NCI-H1436 (cell line): Measurements from ENCODE around the gene OR13C2.
"Not testable (repeated sequence)": the region's sequence is repeated elsewhere in the genome, so short reads cannot be mapped to it uniquely, and the experiment has no call there.

ENCODE experiments used
- DNase-seq: peaks from one replicate; lab custom pipeline; 2025; lab: John Stamatoyannopoulos, UW

OR13C2 gene, protein sequence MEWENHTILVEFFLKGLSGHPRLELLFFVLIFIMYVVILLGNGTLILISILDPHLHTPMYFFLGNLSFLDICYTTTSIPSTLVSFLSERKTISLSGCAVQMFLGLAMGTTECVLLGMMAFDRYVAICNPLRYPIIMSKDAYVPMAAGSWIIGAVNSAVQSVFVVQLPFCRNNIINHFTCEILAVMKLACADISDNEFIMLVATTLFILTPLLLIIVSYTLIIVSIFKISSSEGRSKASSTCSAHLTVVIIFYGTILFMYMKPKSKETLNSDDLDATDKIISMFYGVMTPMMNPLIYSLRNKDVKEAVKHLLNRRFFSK

DNA sequence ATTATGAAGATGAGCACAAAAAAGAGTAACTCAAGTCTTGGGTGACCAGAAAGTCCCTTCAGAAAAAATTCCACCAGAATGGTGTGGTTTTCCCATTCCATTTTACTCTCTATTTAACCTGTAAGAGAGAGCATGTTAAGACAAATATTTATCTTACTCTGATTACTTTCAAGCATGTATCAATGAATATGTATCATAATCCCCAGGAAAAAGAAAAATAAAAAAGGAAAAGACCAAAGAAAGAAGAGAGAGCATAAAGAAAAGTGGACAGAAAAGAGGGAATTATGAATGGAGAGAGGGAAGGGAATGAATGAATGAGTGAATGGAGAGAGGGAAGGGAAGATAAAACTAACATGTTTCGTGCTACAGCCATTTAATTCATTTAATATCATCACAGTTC lies at the start of gene OR13C2:
TSS of gene OR13C2 (minus strand) at position 101 of the 400 bp plus-strand sequence. CDS start at position 101, 0 bp downstream.
- not testable (repeated sequence) for DNase-seq

DNA sequence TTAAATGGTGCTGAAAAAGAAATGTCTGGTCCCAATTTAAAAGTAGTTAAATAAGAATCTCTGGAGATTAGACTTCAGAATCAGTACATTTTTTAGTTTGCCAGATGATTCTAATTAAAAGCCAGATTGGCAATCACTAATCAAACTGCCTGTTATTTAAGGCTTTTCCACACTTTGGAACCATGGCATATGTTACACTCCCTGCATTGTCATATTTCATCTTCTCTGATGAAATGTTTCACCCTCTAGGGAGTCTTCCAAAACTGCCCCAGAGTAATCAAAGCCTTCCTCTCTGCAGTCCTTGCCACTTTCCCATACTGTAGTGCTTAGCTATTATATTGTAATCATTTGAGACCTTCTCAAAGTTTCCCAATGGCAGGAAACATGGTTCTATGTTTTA lies 30.0 kb upstream of the OR13C2 start:
- DNase-seq: no peak

- no peak for DNase-seq
These were observed 28.6 kb upstream of the OR13C2 start for GRCh38 chr9:104633976-104634520.

- DNase-seq: not testable (repeated sequence)
These were observed 20.5 kb upstream of the OR13C2 start for GRCh38 chr9:104625964-104626363.

DNA sequence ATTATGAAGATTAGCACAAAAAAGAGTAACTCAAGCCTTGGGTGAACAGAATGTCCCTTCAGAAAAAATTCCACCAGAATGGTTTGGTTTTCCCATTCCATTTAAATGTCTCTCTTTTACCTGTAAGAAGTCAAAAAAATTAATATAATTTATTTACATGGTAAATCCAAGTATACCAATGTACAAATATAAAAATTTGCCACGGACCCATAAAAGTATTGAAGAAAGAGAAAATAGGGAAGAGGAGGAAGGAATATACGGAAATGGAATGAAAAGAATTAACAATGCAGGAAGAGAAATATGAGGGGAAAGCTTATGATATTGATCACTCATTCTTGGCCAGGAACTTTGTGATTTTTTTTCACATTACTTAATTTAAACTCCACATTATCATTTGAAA lies 12.7 kb upstream of the OR13C2 start, which contains the start of gene OR13C9:
TSS of gene OR13C9 (minus strand) at position 101 of the 400 bp plus-strand sequence. CDS start at position 101, 0 bp downstream.
- DNase-seq: no peak

- DNase-seq: no peak
These were observed 12.0 kb upstream of the OR13C2 start for GRCh38 chr9:104617418-104617817.

DNA sequence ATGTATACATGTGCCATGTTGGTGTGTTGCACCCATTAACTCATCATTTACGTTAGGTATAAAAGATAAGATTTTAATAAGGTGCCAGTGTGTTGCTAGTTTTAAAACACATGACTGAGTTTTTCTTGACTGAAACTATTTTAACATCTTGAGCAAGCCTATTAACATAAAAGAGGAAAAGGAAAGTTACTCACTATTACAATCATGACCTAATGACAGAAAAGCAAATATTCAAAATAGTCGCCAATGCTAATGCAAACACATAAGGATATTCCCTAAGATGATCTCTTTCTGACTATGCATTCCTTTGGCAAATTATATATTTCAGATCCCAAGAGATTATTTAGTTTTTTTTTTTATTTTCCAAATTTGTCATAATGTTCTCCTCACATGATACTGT lies 5.8 kb upstream of the OR13C2 start:
- no peak for DNase-seq

DNA sequence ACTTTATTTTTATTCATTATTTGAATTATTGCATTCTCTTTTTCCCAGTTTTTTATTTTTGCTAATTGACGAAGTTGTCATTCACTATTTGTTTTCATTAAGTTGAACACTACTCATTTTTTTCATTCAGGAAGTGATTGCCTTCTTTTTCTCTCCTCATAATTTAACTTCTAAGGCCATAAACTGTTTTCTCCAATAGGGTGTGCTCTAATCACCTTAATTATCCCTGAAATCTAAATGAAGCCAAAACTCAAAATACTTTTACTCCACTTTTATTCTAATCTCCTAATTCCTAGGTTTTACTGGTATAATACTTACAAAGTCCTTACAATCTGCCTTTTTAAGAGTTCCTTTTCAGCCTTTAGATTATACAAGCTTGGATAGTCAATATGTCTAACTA lies 2.9 kb upstream of the OR13C2 start:
- no peak for DNase-seq

DNA sequence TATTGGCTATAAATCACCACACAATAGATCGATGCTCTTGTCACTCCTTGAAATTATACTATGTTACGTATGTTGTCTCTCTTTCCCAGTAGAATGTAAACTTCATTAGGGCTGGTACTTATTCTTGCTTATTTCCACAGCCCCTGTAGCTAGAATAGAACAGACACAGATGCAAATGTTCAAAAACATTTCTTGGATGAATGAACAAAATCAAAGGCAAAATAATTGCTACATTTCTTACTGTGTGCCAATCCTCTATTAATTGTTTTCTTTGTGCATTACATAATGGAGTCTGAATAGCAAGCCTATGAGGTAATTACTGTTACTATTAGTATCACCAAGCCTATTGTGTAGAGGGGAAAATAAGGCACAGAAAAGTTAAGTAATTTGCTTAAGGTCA lies 725 bp upstream of the OR13C2 start:
- DNase-seq: peak; percentile 14

- no peak for DNase-seq
These were observed 626 bp downstream of the OR13C2 start for GRCh38 chr9:104604801-104605200.

GRCh38 chr9:104599313-104599712 lies 6.1 kb downstream of the OR13C2 start, which contains the start of gene OR13C5:
OR13C5 (minus strand) TSS chr9:104599413; CDS start chr9:104599413, 0 bp downstream.
- not testable (repeated sequence) for DNase-seq

DNA sequence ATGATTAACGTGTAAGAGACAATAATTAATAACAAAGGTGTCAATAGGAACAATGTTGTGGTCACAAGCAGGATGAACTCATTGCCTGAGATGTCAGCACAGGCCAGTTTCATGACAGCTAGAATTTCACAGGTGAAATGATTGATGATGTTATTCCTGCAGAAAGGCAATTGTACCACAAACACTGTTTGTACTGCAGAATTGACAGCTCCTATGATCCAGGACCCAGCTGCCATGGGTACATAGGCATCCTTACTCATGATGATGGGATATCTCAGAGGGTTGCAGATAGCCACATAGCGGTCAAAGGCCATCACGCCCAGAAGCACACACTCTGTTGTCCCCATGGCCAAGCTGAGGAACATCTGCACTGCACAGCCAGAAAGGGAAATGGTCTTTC lies 6.7 kb downstream of the OR13C2 start:
- not testable (repeated sequence) for DNase-seq

DNA sequence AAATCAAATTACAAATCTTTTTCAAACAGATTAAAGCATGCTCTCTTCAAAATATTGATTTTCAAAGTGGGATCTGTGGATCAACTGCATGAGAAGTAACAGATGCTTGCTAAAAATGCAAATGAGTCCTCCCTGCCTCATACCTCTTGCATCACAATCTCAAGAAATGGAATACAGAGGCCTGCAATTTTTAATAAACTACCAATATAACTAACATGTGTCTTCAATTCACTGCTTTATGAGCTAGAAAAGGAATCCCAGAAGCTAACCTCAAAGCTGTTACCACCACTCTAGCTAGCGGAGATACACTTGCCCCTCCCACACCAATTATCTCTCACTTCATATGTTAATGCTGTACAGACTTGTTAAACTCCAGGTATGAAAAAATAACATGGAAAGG lies 15.8 kb downstream of the OR13C2 start:
- no peak for DNase-seq

GRCh38 chr9:104586496-104587180 lies 18.8 kb downstream of the OR13C2 start:
- DNase-seq: no peak

DNA sequence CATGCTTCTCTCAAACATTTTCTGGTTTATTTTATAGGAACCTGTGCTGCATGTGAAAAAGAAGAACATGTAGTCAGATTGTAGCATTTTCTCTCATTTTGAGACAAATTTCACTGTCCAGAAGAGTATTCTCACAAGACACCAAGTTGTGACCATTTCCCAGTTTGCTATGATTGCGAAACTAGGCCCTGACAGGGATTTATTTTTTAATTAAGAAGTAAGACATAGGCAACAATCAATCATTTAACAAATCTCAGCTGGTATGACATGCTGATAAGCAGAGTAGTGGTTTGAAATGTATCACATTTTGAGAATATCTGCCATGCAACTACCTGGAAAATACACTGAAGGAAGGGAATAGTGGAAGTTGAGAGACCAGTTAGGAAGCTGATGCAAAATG lies 24.9 kb downstream of the OR13C2 start:
- no peak for DNase-seq

DNA sequence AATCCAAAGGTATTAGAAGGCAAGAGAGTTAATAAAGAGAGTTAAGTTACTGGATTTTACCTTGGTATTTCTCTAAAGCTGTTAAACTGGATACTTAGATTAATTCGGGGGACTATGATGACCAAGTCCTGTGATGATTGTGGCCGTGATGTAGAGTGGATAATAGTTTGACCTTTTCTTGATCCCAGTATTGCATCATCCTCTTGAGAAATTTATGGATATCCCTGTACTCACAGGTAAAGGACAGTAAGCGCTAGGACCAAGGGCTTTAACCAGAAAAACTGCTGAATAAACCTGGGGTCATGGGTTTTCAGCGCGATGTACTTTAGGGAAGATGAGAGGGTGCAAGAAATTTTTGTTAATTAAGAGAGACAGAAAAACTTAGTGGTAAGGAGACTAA lies 28.2 kb downstream of the OR13C2 start:
- DNase-seq: no peak

GRCh38 chr9:104575456-104575855 lies 30.0 kb downstream of the OR13C2 start:
- DNase-seq: no peak

DNA sequence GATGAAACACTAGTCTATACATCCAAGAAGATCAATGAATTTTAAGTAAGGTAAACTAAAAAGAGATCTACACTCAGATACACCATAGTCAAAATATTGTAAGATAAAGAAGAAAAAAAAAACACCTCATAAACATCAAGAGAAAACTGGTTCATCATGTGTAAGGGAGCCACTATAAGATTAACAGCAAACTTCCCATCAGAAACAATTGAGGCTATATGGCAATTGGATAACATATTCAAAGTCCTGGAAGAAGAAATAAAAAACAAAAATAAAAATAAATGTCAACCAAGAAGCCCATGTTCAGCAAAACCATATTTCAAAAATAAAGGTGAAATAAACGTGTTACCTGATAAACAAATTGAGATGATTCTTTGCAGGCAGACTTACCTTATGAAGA lies 32.8 kb downstream of the OR13C2 start:
- no peak for DNase-seq

GRCh38 chr9:104568868-104569267 lies 36.6 kb downstream of the OR13C2 start, which contains the start of gene OR13C8:
OR13C8 (plus strand) TSS chr9:104569168; CDS start chr9:104569168, 0 bp downstream.
- DNase-seq: no peak

DNA sequence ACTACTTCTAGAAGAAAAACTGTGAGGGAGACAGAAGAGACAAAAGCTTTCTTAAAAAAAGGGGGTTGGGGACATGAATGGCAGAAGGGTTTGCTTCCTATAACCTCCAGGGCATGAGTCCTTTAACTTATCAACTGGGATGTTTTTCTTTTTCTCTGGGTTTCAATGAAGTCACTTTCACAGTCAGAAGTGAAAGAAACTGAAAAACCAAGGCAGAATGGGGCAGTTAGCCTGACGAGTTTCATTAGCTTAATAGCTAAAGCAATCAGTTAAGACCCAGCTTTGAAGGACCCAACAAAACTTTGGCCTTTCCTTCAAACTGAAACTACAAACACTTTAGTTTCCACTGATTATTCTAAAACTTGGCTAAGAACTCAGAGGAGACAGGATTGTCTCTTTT lies 41.1 kb downstream of the OR13C2 start:
- DNase-seq: no peak

DNA sequence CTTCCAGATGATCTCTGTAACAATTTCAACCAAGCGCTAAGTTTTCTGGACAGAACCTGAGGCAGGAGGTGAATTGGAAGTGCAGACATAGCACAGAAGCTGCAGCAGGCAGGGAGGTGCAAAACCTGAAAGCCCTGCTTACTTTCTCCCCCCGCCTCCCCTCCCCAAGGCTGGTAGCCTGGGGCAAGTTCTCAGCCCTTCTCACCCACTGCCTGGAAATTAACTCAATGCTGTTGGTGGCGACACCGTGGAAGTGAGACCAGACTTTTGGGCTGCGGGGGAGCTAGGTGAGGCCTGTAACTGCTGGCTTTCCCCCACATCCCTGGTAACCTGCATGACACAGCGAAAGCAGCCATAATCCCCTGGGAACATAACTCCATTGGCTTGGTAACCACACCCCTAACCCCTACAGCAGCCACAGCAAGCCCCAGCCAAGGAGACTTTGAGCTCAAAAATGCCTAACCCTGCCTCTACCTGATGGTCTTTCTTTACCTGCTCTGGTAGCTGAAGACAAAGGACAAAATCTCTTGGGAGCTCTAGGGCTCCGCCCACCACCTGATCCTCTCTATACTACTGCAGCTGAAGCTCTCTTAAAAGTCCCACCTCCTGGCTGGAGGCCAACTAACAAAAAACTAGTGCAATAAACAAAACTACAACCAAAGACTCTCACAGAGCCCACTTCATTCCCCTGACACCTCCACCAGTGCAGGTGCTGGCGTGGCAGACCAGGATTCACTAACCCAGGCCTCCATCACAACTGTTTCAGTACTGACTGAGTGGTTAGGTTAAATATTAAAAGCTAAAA lies 48.4 kb downstream of the OR13C2 start:
- peak; percentile 41 for DNase-seq

DNA sequence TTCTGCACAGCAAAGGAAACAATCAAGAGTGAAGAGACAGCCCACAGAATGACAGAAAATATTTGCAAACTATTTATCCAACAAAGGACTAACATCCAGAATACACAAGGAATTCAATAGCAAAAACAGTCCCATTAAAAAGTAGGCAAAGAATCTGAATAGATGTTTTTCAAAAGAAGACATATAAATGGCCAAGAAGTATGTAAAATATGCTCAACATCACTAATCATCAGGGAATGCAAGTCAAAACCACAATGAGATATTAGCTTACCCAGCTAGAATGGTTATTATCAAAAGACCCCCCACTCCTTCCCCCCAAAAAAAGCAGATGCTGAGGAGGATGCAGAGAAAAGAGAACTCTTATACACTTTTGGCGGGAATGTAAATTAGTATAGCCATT lies 49.9 kb downstream of the OR13C2 start:
- DNase-seq: no peak
